ENCODE results near the gene MOB3C. TPM values are rescaled to one million over a fixed set of nuclear protein-coding genes. Genes with fewer than 3 reads are reported as not detected.

MOB3C gene
- 5.9 and 8.8 TPM in 2 replicates for total RNA-seq

GRCh38 chr1:46616277-46617107, at the start of gene MOB3C:
MOB3C (minus strand) TSS chr1:46616811; CDS start chr1:46613321, 3,490 bp downstream.

DNA sequence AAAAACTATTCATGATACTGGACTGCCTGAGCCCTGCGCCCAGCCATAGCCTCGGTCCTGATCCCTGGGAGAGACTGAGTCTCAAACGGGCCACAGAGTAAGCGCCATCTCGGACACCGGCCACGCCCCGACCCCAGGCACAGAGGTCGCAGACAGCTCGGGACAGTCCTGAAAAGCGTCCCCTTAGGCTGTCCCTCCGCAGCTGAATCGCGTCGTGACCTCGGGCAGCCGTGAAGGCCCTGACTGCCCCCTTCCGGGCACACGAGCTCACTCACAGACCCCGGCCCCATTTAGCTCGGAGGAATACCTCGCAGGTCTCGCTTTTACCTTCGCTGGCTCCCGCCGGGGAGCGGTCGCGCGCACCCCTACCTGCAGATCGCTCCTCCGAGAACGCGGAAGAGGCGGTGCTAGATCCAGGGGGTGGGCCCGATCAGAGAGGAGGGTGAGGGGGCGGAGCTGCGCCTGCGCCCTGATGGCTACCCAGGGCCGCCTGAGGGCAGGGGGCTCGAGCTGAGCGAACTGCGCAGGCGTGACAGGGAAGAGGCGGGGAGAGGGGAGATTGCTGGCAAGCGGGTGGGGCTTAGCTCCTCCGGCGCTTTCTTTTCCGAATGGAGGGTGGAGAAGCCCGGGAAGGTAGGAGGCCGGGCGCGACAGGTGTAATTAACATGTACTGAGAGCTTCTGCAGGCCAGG, 12.6 kb downstream of the MOB3C start, which contains the start of gene MKNK1:
Gene MKNK1, minus strand, starts transcription at position 411 of the 692 bp plus-strand sequence. CDS start 20,941 bp downstream, outside the sequence.

Other genes starting within 250 kb of the MOB3C start
- gene FAAH, start 222.5 kb downstream of the MOB3C start, total RNA-seq: 0.65 and 0.72 TPM in 2 replicates
- not detected in 2 replicates for gene DMBX1, start 127.0 kb downstream of the MOB3C start, total RNA-seq
- gene KNCN, start 65.2 kb downstream of the MOB3C start, total RNA-seq: not detected in 2 replicates
- 8.0 and 21.6 TPM in 2 replicates for gene MKNK1, start 12.5 kb downstream of the MOB3C start, total RNA-seq
- 38.4 and 49.8 TPM in 2 replicates for gene ATPAF1, start 51.6 kb upstream of the MOB3C start, total RNA-seq
- not detected in 2 replicates for gene TEX38, start 55.0 kb upstream of the MOB3C start, total RNA-seq
- gene EFCAB14, start 102.3 kb upstream of the MOB3C start, total RNA-seq: 36.6 and 44.9 TPM in 2 replicates
- gene CYP4B1, start 182.2 kb upstream of the MOB3C start, total RNA-seq: not detected in 2 replicates